Neural cell (in vitro differentiated cells): ENCODE results near the gene CSAD. TPM values are rescaled to one million over a fixed set of nuclear protein-coding genes. Genes with fewer than 3 reads are reported as not detected.

Source experiments
- H2AFZ ChIP-seq: fragments of 200-600, 300-800 bp; sonication (generic), shearing (Covaris generic); 2 replicates; pipeline ENCODE4 v1.6.0; 2014; ENCODE audit warnings: low read depth, mild to moderate bottlenecking, antibody characterized with exemption, low read length, moderate library complexity
- H3F3A ChIP-seq: fragments of 200-600 bp; shearing (Covaris generic); 2 replicates; pipeline ENCODE4 v1.6.1; 2016; ENCODE audit warnings: mild to moderate bottlenecking, moderate library complexity, mixed read lengths, antibody characterized with exemption, low read length; ENCODE audit not compliant: insufficient read depth, poor library complexity, severe bottlenecking
- H3K27ac ChIP-seq: fragments of 200-600, 300-800 bp; sonication (generic), shearing (Covaris generic); 2 replicates; pipeline ENCODE4 v1.5.1; 2014; ENCODE audit warnings: mild to moderate bottlenecking, low read length, moderate library complexity
- H3K27me3 ChIP-seq: fragments of 300-800, 200-600 bp; sonication (generic), shearing (Covaris generic); 2 replicates; pipeline ENCODE4 v1.6.0; 2014; ENCODE audit warnings: mild to moderate bottlenecking, low read depth, low read length, moderate library complexity; ENCODE audit not compliant: insufficient read depth
- H3K36me3 ChIP-seq: fragments of 300-800, 200-600 bp; sonication (generic), shearing (Covaris generic); 2 replicates; pipeline ENCODE4 v1.5.1; 2014; ENCODE audit warnings: mild to moderate bottlenecking, antibody characterized with exemption, low read length, moderate library complexity; ENCODE audit not compliant: insufficient read depth
- H3K4me2 ChIP-seq: fragments of 300-800, 200-600 bp; sonication (generic), shearing (Covaris generic); 2 replicates; pipeline ENCODE4 v1.6.0; 2014; ENCODE audit warnings: mild to moderate bottlenecking, low read length
- H3K4me3 ChIP-seq: fragments of 300-800, 200-600 bp; sonication (generic), shearing (Covaris generic); 2 replicates; pipeline ENCODE4 v1.5.1; 2014; ENCODE audit warnings: mild to moderate bottlenecking, low read length, moderate library complexity
- H3K79me2 ChIP-seq: fragments of 200-600 bp; shearing (Covaris generic); replicated peaks from 2 replicates; pipeline ENCODE4 v1.6.0; 2014; ENCODE audit warnings: mild to moderate bottlenecking, low read length, moderate library complexity; ENCODE audit not compliant: insufficient read depth
- H3K9ac ChIP-seq: fragments of 300-800, 200-600 bp; sonication (generic), shearing (Covaris generic); 2 replicates; pipeline ENCODE4 v1.6.1; 2016; ENCODE audit warnings: mild to moderate bottlenecking, low read length, mixed read lengths
- H3K9me2 ChIP-seq: fragments of 200-600 bp; shearing (Covaris generic); 2 replicates; pipeline ENCODE4 v1.6.1; 2016; ENCODE audit warnings: mild to moderate bottlenecking, low read length, mixed read lengths; ENCODE audit not compliant: insufficient read depth
- H3K9me3 ChIP-seq: fragments of 200-600, 300-800 bp; sonication (generic), shearing (Covaris generic); 2 replicates; pipeline ENCODE4 v1.6.1; 2016; ENCODE audit warnings: mild to moderate bottlenecking, mixed run types, low read length, moderate library complexity, mixed read lengths
- H4K20me1 ChIP-seq: fragments of 200-600 bp; shearing (Covaris generic); 2 replicates; pipeline ENCODE4 v1.6.1; 2016; ENCODE audit warnings: mild to moderate bottlenecking, mixed run types; ENCODE audit not compliant: insufficient read depth
- CTCF ChIP-seq: fragments of 450-650 bp; IDR thresholded peaks from 2 replicates; pipeline ENCODE4 v1.5.1; 2014; ENCODE audit warnings: antibody characterized with exemption, mild to moderate bottlenecking, moderate library complexity; ENCODE audit not compliant: poor library complexity, severe bottlenecking
- EP300 ChIP-seq: fragments of 450-650 bp; conservative IDR thresholded peaks from 2 replicates; pipeline ENCODE4 v1.6.1; 2014; ENCODE audit warnings: antibody characterized with exemption, mild to moderate bottlenecking, moderate library complexity; ENCODE audit not compliant: poor library complexity, severe bottlenecking
- EZH2 ChIP-seq: fragments of 200-600, 300-800 bp; shearing (Covaris generic), sonication (generic); IDR thresholded peaks from 2 replicates; pipeline ENCODE4 v1.6.1; 2014; ENCODE audit warnings: antibody characterized with exemption, low read length, borderline replicate concordance, mild to moderate bottlenecking; ENCODE audit not compliant: insufficient read depth, poor library complexity, severe bottlenecking
- MXI1 ChIP-seq: fragments of 450-650 bp; conservative IDR thresholded peaks from 2 replicates; pipeline ENCODE4 v1.6.1; 2014; ENCODE audit warnings: antibody characterized with exemption, mild to moderate bottlenecking; ENCODE audit not compliant: poor library complexity, severe bottlenecking
- POLR2AphosphoS5 ChIP-seq: IDR thresholded peaks from 2 replicates; pipeline ENCODE4 v1.6.1; 2012
- RAD21 ChIP-seq: fragments of 450-650 bp; conservative IDR thresholded peaks from 2 replicates; pipeline ENCODE4 v1.6.1; 2014; ENCODE audit warnings: antibody characterized with exemption, mild to moderate bottlenecking, moderate library complexity
- REST ChIP-seq: IDR thresholded peaks from 2 replicates; pipeline ENCODE4 v1.6.1; 2012; ENCODE audit warnings: borderline replicate concordance
- SMC3 ChIP-seq: fragments of 450-650 bp; conservative IDR thresholded peaks from 2 replicates; pipeline ENCODE4 v1.6.1; 2014; ENCODE audit warnings: antibody characterized with exemption, mild to moderate bottlenecking, moderate library complexity; ENCODE audit not compliant: poor library complexity
- TAF1 ChIP-seq: IDR thresholded peaks from 2 replicates; pipeline ENCODE4 v1.6.1; 2012; ENCODE audit warnings: low read depth
- polyA plus RNA-seq: library from polyadenylated mRNA; depleted of rRNA; stranded (reverse); fragments of >200 nt; gene quantifications from 2 replicates; pipeline ENCODE4 v1.2.3, GENCODE V29; 2014

CSAD gene
- polyA plus RNA-seq, 1 donor from 2014 or later, result 41.9 TPM

- Histone ChIP-seq H3K9ac (no peak overlapping the region), H3K9me2 (no peaks in the 10 kb centered on the region), H3K27me3 (peaks cover 18% of the 10 kb centered on the region), H3F3A (no peaks in the 10 kb centered on the region), H3K36me3 (no peaks in the 10 kb centered on the region), H3K4me3 (no peak overlapping the region), H3K27ac (no peak overlapping the region), H3K79me2 (no peaks in the 10 kb centered on the region), H2AFZ (no peak overlapping the region), H3K4me2 (no peak overlapping the region), H3K9me3 (no peaks in the 10 kb centered on the region), H4K20me1 (no peaks in the 10 kb centered on the region)
- TF ChIP-seq REST (no peak), EP300 (no peak), TAF1 (no peak), EZH2 (no peak), SMC3 (no peak), RAD21 (no peak), CTCF (no peak), MXI1 (no peak), POLR2AphosphoS5 (no peak)
Measured at GRCh38 chr12:53197011-53197640, 16.4 kb upstream of the CSAD start.

- Histone ChIP-seq H3K79me2 (no peaks in the 10 kb centered on the region), H3K9me3 (no peaks in the 10 kb centered on the region), H3K27me3 (peaks cover 18% of the 10 kb centered on the region), H2AFZ (no peak overlapping the region), H4K20me1 (no peaks in the 10 kb centered on the region), H3K4me2 (no peak overlapping the region), H3K36me3 (no peaks in the 10 kb centered on the region), H3K9me2 (no peaks in the 10 kb centered on the region), H3K4me3 (no peak overlapping the region), H3K27ac (no peak overlapping the region), H3K9ac (no peak overlapping the region), H3F3A (no peaks in the 10 kb centered on the region)
- TF ChIP-seq TAF1 (no peak), POLR2AphosphoS5 (no peak), CTCF (no peak), MXI1 (no peak), SMC3 (no peak), EZH2 (no peak), RAD21 (no peak), REST (no peak), EP300 (no peak)
Measured at GRCh38 chr12:53196486-53196885, 15.8 kb upstream of the CSAD start.
